DMS114 treated with DMSO at 0.1 percent for 48 hours (cell line): ENCODE measurements around the gene ANKRD42.

Experiments
- DNase-seq: peaks from one replicate; lab custom pipeline; 2025; ENCODE audit not compliant: unreplicated experiment; lab: John Stamatoyannopoulos, UW

Gene ANKRD42

GRCh38 chr11:83193315-83194280, at the start of gene ANKRD42:
ANKRD42 (plus strand) TSS chr11:83193712; CDS start chr11:83194671, 959 bp downstream.
- peak; percentile 90 for DNase-seq

- DNase-seq, result no peak
Measured at GRCh38 chr11:83147895-83148294, 45.6 kb upstream of the ANKRD42 start.

GRCh38 chr11:83150450-83150849, 43.1 kb upstream of the ANKRD42 start:
- DNase-seq, result no peak

- no peak for DNase-seq
Measured at GRCh38 chr11:83151274-83151977, 42.1 kb upstream of the ANKRD42 start.

GRCh38 chr11:83152264-83152663, 41.2 kb upstream of the ANKRD42 start:
- DNase-seq, result no peak

GRCh38 chr11:83153764-83154163, 39.7 kb upstream of the ANKRD42 start:
- no peak for DNase-seq

- DNase-seq, result peak; percentile 98
Measured at GRCh38 chr11:83156144-83156995, 37.1 kb upstream of the ANKRD42 start.

GRCh38 chr11:83156996-83157593, 36.4 kb upstream of the ANKRD42 start, which contains the start of gene PCF11:
PCF11 (plus strand) TSS chr11:83157131; CDS start chr11:83157440, 309 bp downstream.
- DNase-seq, result no peak

- peak; percentile 26 for DNase-seq
Measured at GRCh38 chr11:83157594-83158356, 35.7 kb upstream of the ANKRD42 start.

- no peak for DNase-seq
Measured at GRCh38 chr11:83158357-83158786, 35.1 kb upstream of the ANKRD42 start.

- DNase-seq, result no peak
Measured at GRCh38 chr11:83158965-83159901, 34.3 kb upstream of the ANKRD42 start.

GRCh38 chr11:83159902-83160865, 33.3 kb upstream of the ANKRD42 start:
- DNase-seq, result no peak

GRCh38 chr11:83161610-83162199, 31.8 kb upstream of the ANKRD42 start:
- DNase-seq, result no peak

GRCh38 chr11:83162377-83162776, 31.1 kb upstream of the ANKRD42 start:
- no peak for DNase-seq

- no peak for DNase-seq
Measured at GRCh38 chr11:83166193-83166866, 27.2 kb upstream of the ANKRD42 start.

GRCh38 chr11:83168756-83169155, 24.8 kb upstream of the ANKRD42 start:
- no peak for DNase-seq

GRCh38 chr11:83170865-83171264, 22.6 kb upstream of the ANKRD42 start:
- DNase-seq, result no peak
